Stimulated activated effector memory CD8-positive, alpha-beta T cell treated with anti-CD3 and anti-CD28 coated beads, Interleukin-12 subunit alpha, Interleukin-12 subunit beta, amount 100 ng/mL, for 72 hours (primary cell): ENCODE data around the gene ABHD1.
"Not testable (repeated sequence)": the region's sequence is repeated elsewhere in the genome, so short reads cannot be mapped to it uniquely, and the experiment has no call there.

ENCODE experiments used
- ATAC-seq: fragments of 150-1000 bp; cut with Tn5 transposase; 2 replicates; pipeline ENCODE4 v1.10.0; 2021
- DNase-seq, 2 donors: peaks; one replicate each; pipeline ENCODE4 v3.0.0; 2021 to 2022; ENCODE audit warnings: low spot score in 2 of 2
- H3K27ac Mint-ChIP-seq: one replicate; pipeline ENCODE4 v1.8.0; 2022; ENCODE audit warnings: mild to moderate bottlenecking, mixed read lengths
- H3K36me3 Mint-ChIP-seq: one replicate; pipeline ENCODE4 v1.8.0; 2022; ENCODE audit warnings: mild to moderate bottlenecking, mixed read lengths
- H3K4me1 Mint-ChIP-seq: one replicate; pipeline ENCODE4 v1.8.0; 2022; ENCODE audit warnings: mixed read lengths
- H3K4me3 Mint-ChIP-seq: one replicate; pipeline ENCODE4 v1.8.0; 2022; ENCODE audit warnings: mild to moderate bottlenecking, mixed read lengths
- H3K9me3 Mint-ChIP-seq: one replicate; pipeline ENCODE4 v1.8.0; 2022; ENCODE audit warnings: mixed read lengths

Gene ABHD1

DNA sequence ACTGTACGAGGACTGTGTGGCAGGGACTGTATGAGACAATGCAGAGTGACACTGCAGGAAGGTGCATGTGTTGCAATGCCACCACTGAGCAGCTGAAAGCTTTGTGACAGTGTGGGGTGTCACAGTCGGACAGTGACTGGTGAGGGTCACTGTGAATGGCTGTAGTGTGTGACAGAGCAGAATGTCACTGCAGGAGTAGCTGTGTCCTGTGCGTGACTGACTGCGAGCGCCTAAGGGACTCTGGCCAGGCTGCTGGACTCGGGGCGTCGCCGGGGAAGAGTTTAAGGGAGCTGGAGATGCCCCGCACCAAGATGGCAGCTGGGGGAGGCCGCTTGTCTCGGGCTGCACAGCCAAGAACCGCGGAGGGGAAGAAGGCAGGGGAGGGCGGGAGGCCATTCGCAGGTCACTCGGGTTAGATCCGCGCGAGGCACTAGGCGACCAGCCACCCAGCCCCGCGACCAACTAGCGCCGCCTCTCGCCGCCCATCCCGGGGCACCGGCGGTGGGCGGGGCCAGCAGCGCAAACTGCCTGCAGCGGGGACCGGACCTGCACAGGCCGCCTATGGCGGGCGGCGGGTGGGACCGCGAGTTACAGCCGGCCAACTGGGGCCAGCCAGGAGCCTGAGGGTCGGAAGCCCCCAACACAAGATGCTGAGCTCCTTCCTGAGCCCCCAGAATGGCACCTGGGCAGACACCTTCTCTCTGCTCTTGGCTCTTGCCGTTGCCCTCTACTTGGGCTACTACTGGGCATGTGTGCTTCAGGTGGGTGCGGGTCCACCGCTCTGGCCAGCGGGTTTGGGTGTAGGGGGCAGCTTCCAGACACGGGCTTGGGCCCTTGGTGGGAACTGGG lies at the start of gene ABHD1:
Gene ABHD1, plus strand, starts transcription at position 514 of the 849 bp plus-strand sequence. Its CDS starts 134 bp downstream, at position 648.
- H3K27ac Mint-ChIP-seq = peak within 1 kb of the TSS; percentile 84
- DNase-seq (peak; percentile 62 to 82), ATAC-seq (peak; percentile 87)
- no peaks in the 10 kb centered on the region for H3K36me3 Mint-ChIP-seq
- H3K4me1 Mint-ChIP-seq = peaks cover 21% of the 10 kb centered on the region
- peak within 1 kb of the TSS; percentile 81 for H3K4me3 Mint-ChIP-seq
- H3K9me3 Mint-ChIP-seq = no peaks in the 10 kb centered on the region

DNA sequence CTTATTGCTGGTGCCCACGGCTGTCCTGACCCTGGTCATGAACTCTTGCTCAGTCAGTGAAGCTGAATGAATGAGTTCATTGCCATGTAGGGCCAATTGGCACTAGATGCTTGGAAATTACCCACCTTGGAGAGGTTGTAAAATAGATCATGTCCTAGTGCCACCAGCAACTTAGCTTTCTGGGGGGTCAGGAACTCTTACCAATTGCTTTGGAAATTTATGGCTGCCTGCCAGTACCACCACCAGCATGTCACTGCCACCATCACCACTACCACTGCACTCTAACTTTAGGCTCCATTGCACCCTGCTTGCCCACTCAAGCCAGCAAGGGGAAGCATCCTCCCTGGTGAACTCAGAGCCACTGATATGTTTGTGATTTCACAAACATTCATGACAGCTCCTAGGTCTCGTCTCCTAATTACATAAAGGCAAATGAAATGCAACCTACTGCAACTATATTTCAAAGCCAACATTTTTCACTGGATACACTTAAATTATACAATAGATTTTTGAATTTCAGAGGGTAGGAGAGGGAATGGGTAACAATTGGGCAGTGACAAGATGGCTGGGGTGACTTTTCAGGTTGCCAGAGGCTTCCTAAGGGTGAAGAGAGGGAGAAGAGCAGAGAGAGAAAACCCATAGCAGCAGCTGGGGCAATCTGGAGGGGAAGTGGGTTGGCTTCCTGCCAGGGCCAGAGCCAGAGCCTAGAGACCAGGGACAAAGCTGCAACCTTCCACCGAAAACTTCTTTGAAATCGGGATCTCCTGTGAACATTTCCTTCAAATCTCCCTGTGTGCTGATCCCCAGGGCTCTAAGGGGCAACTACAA lies 48.7 kb upstream of the ABHD1 start:
- no peak for ATAC-seq
- Mint-ChIP-seq H3K4me1 (peaks cover 61% of the 10 kb centered on the region), H3K27ac (peak overlapping the region; percentile 93), H3K4me3 (peak overlapping the region; percentile 40), H3K36me3 (peaks cover 7% of the 10 kb centered on the region), H3K9me3 (no peaks in the 10 kb centered on the region)
- peak in 1 of 2 donors; percentile 31 for DNase-seq

DNA sequence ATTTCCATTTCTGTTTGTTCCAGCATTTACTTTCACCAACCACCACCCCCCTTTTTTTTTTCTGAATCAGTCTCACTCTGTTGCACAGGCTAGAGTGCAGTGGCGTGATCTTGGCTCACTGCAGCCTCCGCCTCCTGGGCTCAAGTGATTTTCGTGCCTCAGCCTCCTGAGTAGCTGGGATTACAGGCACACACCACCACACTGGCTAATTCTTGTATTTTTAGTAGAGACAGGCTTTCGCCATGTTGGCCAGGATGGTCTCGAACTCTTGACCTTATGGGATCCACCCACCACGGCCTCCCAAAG lies 48.1 kb upstream of the ABHD1 start:
- Mint-ChIP-seq H3K4me1 (peaks cover 61% of the 10 kb centered on the region), H3K27ac (peak overlapping the region; percentile 93), H3K4me3 (peak overlapping the region; percentile 40)
- not testable (repeated sequence) for DNase-seq, ATAC-seq, H3K9me3 Mint-ChIP-seq, H3K36me3 Mint-ChIP-seq

DNA sequence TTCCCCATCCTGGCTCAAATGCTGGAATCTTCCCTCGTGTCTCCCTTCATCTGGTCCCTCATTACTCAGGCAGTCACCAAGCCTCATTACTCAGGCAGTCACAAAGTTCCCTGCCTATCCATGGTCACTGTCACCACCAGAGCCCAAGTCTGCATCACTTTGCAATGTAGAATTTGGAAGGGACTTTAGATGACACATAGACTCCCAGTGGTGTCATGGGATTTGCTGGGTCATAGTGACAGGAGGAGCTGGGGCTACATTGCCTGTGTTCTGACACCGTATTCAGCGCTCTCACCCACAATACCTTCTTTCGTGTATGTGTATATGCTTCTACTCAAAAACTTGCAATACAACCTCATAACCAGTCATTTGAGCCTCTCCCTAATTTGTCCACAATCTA lies 47.3 kb upstream of the ABHD1 start:
- no peaks in the 10 kb centered on the region for H3K9me3 Mint-ChIP-seq
- H3K4me3 Mint-ChIP-seq = no peak overlapping the region
- ATAC-seq (no peak), DNase-seq (no peak)
- H3K27ac Mint-ChIP-seq = peak overlapping the region; percentile 71
- H3K4me1 Mint-ChIP-seq = peaks cover 63% of the 10 kb centered on the region
- H3K36me3 Mint-ChIP-seq = peaks cover 9% of the 10 kb centered on the region

DNA sequence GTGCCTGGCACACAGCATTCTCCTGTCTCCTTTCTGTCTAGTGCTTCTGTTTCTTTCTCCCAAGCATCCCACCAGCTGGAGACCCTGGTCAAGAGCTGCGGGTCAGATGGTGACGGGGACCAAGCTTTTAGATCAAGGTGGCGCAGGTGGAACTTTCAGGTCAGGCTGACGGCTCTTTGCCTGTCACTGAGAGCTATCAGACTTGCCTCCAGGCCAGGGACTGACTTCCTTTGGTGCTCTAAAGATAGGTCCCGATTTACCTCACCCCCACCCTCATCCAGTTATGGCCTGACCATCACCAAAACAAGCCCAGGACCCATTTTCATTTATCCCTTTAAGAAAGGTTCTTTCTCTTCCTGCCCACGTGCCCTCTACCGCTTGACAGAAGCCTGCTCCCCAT lies 46.4 kb upstream of the ABHD1 start:
- DNase-seq (no peak), ATAC-seq (no peak)
- Mint-ChIP-seq H3K9me3 (no peaks in the 10 kb centered on the region), H3K4me1 (peaks cover 65% of the 10 kb centered on the region), H3K4me3 (no peak overlapping the region), H3K36me3 (peaks cover 11% of the 10 kb centered on the region), H3K27ac (peak overlapping the region; percentile 71)

DNA sequence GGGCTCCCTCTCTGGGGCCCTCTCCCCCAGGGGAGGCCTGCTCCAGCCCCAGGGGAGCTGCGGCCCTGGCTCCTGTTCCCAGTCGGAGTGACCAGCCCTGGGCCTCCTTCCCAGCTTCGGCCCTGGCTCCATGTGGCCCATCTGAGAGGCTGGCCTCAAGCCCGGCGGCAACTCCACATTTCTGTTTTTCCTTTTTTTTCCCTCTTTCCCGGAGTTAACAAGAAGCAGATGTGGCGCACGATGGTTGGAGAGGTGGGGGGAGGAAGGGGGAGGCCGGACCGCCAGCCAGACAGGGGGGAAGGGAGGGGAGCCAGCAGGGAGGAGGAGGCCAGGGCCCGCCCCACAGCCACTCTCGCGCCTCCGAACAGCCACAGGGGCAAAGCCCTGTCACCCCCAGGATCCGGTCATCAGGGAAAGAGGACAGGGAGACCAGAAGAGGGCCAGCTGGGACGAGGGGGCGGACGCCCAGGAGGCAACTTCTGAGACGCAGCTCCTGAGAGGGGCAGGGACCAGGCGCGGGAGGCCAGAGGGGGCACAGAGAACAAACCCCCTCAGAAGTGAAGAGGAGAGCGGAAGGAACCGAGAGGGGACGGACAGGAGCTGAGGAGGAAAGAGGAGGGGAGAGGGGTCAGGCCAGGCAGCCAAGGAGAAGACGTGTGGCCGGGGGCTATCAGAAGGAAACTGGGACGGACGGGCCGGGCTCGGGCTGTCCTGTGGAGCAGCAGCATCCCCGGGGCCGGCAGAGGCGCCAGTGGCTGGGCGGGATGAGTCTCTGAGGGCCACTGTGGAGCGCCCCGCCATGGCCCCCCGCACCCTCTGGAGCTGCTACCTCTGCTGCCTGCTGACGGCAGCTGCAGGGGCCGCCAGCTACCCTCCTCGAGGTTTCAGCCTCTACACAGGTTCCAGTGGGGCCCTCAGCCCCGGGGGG lies 45.1 kb upstream of the ABHD1 start, which contains the start of gene EMILIN1:
Gene EMILIN1, plus strand, starts transcription at position 349 of the 928 bp plus-strand sequence. Its CDS starts 451 bp downstream, at position 800.
- no peak for DNase-seq
- H3K4me1 Mint-ChIP-seq = peaks cover 58% of the 10 kb centered on the region
- H3K4me3 Mint-ChIP-seq = no peak within 1 kb of the TSS
- no peaks in the 10 kb centered on the region for H3K9me3 Mint-ChIP-seq
- H3K27ac Mint-ChIP-seq = peak within 1 kb of the TSS; percentile 71
- no peak for ATAC-seq
- peaks cover 11% of the 10 kb centered on the region for H3K36me3 Mint-ChIP-seq

DNA sequence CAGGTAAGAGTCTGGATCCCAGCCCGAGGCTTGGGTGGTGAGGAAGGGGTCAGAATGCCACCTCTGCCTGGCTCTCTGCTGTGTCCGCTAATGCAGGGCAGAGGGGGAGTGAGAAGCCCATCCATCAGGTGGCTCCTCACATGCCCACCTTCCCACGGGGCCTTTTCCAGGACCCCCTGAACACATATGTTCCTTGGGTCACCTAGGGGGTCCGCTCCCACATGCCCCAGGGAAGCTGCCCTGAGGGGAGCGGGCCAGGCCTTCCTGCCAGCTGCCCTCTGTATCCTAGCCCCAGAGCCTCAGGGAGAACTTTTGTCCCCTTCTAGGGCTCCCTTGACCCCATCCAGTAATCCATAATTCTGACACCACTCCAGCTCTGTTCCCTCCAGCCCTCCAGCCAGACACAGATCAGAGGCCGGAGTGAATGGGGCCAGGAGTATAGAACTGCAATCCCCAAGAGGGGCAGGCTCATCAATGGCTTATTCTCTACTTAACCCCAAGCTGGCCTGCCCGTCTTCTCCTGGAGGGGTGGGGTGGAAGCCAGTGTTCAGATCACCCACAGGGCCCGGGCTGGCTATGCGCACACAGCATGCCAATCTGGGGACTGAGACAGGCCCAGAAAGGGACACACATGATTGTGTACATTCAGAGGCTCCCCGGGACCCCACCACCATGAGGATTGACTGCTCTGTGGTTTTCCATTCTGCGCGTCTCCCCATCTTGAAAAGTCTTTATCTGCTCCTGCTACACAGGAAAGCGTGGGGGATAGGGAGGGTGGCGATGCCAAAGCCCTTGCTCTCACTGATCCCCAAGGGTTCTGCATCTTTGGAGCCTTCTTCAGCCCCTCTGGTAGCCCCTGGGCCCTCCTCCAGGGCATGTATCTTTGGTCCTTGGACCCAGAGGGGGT lies 44.1 kb upstream of the ABHD1 start:
- Mint-ChIP-seq H3K27ac (peak overlapping the region; percentile 95), H3K9me3 (no peaks in the 10 kb centered on the region), H3K4me3 (no peak overlapping the region), H3K4me1 (peaks cover 53% of the 10 kb centered on the region), H3K36me3 (peaks cover 11% of the 10 kb centered on the region)
- DNase-seq = no peak
- ATAC-seq = no peak

DNA sequence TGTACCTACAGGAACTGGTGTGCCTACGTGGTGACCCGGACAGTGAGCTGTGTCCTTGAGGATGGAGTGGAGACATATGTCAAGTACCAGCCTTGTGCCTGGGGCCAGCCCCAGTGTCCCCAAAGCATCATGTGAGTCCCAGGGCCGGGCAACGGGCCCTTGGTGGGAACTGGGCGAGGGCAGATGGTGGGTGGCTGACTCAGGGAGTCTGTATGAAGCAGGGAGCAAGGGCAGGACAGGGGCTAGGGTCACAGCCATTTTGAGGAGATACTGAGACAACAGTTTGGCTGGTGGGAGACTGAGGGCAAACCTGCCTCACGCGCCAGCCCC lies 43.5 kb upstream of the ABHD1 start:
- Mint-ChIP-seq H3K27ac (peak overlapping the region; percentile 95), H3K36me3 (peaks cover 11% of the 10 kb centered on the region), H3K4me1 (peaks cover 50% of the 10 kb centered on the region), H3K4me3 (no peak overlapping the region), H3K9me3 (no peaks in the 10 kb centered on the region)
- ATAC-seq = no peak
- DNase-seq = no peak

DNA sequence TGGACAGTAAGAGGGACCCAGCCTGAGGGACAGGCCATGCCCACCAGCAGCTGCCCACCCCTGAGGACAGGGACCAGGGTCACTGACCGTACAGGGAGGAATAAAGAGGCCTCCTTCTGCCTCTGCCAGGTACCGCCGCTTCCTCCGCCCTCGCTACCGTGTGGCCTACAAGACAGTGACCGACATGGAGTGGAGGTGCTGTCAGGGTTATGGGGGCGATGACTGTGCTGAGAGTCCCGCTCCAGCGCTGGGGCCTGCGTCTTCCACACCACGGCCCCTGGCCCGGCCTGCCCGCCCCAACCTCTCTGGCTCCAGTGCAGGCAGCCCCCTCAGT lies 43.0 kb upstream of the ABHD1 start:
- Mint-ChIP-seq H3K4me3 (peak overlapping the region; percentile 73), H3K4me1 (peaks cover 50% of the 10 kb centered on the region), H3K9me3 (no peaks in the 10 kb centered on the region), H3K27ac (peak overlapping the region; percentile 95), H3K36me3 (peaks cover 11% of the 10 kb centered on the region)
- ATAC-seq (no peak), DNase-seq (no peak)

DNA sequence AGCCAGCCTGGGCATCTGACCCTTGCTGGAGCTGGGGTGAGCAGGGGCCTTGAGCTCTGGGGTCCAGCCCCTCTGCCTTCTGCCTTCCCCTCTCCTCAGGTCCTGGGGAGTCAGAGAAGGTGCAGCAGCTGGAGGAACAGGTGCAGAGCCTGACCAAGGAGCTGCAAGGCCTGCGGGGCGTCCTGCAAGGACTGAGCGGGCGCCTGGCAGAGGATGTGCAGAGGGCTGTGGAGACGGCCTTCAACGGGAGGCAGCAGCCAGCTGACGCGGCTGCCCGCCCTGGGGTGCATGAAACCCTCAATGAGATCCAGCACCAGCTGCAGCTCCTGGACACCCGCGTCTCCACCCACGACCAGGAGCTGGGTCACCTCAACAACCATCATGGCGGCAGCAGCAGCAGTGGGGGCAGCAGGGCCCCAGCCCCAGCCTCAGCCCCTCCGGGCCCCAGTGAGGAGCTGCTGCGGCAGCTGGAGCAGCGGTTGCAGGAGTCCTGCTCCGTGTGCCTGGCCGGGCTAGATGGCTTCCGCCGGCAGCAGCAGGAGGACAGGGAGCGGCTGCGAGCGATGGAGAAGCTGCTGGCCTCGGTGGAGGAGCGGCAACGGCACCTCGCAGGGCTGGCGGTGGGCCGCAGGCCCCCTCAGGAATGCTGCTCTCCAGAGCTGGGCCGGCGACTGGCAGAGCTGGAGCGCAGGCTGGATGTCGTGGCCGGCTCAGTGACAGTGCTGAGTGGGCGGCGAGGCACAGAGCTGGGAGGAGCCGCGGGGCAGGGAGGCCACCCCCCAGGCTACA lies 41.4 kb upstream of the ABHD1 start:
- H3K4me3 Mint-ChIP-seq = peak overlapping the region; percentile 73
- peaks cover 45% of the 10 kb centered on the region for H3K4me1 Mint-ChIP-seq
- H3K36me3 Mint-ChIP-seq = peaks cover 17% of the 10 kb centered on the region
- no peak for DNase-seq
- peak overlapping the region; percentile 95 for H3K27ac Mint-ChIP-seq
- H3K9me3 Mint-ChIP-seq = no peaks in the 10 kb centered on the region
- no peak for ATAC-seq

DNA sequence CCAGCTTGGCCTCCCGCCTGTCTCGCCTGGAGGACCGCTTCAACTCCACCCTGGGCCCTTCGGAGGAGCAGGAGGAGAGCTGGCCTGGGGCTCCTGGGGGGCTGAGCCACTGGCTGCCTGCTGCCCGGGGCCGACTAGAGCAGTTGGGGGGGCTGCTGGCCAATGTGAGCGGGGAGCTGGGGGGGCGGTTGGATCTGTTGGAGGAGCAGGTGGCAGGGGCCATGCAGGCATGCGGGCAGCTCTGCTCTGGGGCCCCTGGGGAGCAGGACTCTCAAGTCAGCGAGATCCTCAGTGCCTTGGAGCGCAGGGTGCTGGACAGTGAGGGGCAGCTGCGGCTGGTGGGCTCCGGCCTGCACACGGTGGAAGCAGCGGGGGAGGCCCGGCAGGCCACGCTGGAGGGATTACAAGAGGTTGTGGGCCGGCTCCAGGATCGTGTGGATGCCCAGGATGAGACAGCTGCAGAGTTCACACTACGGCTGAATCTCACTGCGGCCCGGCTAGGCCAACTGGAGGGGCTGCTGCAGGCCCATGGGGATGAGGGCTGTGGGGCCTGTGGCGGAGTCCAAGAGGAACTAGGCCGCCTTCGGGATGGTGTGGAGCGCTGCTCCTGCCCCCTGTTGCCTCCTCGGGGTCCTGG lies 40.7 kb upstream of the ABHD1 start:
- H3K4me3 Mint-ChIP-seq = peak overlapping the region; percentile 23
- H3K4me1 Mint-ChIP-seq = peaks cover 47% of the 10 kb centered on the region
- no peak for DNase-seq
- no peak for ATAC-seq
- no peak overlapping the region for H3K27ac Mint-ChIP-seq
- H3K36me3 Mint-ChIP-seq = peaks cover 17% of the 10 kb centered on the region
- no peaks in the 10 kb centered on the region for H3K9me3 Mint-ChIP-seq

DNA sequence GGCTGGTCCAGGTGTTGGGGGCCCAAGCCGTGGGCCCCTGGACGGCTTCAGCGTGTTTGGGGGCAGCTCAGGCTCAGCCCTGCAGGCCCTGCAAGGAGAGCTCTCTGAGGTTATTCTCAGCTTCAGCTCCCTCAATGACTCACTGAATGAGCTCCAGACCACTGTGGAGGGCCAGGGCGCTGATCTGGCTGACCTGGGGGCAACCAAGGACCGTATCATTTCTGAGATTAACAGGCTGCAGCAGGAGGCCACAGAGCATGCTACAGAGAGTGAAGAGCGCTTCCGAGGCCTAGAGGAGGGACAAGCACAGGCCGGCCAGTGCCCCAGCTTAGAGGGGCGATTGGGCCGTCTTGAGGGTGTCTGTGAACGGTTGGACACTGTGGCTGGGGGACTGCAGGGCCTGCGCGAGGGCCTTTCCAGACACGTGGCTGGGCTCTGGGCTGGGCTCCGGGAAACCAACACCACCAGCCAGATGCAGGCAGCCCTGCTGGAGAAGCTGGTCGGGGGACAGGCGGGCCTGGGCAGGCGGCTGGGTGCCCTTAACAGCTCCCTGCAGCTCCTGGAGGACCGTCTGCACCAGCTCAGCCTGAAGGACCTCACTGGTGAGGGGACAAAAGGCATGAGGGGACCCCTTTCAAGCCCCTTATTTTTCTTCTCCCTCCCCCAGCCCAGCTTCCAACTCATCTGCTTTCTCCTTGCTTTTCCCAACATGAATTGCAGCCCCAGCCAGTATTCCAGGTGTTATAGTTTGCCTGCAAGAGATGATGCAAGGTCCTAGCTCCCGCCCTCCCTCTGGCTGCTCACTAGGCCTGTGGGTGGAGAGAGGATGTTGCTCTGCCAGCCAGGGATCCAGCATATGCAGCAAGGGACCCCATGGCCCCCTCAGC lies 40.0 kb upstream of the ABHD1 start:
- peaks cover 47% of the 10 kb centered on the region for H3K4me1 Mint-ChIP-seq
- peak overlapping the region; percentile 23 for H3K4me3 Mint-ChIP-seq
- ATAC-seq (no peak), DNase-seq (no peak)
- H3K9me3 Mint-ChIP-seq = no peaks in the 10 kb centered on the region
- peaks cover 17% of the 10 kb centered on the region for H3K36me3 Mint-ChIP-seq
- H3K27ac Mint-ChIP-seq = no peak overlapping the region
